HCT116 (cell line): ENCODE measurements around the gene PNO1. TPM values are rescaled to one million over a fixed set of nuclear protein-coding genes. Genes with fewer than 3 reads are reported as not detected.

Source experiments
- ATAC-seq: fragments of 200-7000 bp; cut with Tn5 transposase; 2 replicates; pipeline ENCODE4 v1.9.1; 2020; ENCODE audit warnings: mild to moderate bottlenecking, moderate library complexity
- BruUV-seq: library from RNA; stranded (reverse); fragments of 400-500 nt; replicated peaks from 2 replicates; lab custom pipeline; 2021; lab: Mats Ljungman, UMichigan
- CTCF ChIA-PET: fragments of 300-600 bp; sonication (Branson Sonifier 250); formaldehyde crosslinking; loops from one replicate; lab custom pipeline; 2021; ENCODE audit warnings: antibody characterized with exemption; lab: Charles Lee
- POLR2A ChIA-PET: fragments of 300-600, 350-600 bp; sonication (Branson Sonifier 250); formaldehyde crosslinking; loops from one replicate; lab custom pipeline; 2021; ENCODE audit warnings: antibody characterized with exemption; lab: Charles Lee
- RAD21 ChIA-PET, 2 experiments: fragments of 300-600 bp; sonication (Branson Sonifier 250); formaldehyde crosslinking; loops; one replicate each; lab custom pipeline; 2023; ENCODE audit warnings: low total read pairs in 2 of 2; ENCODE audit not compliant: uncharacterized antibody in 2 of 2, unreplicated experiment in 2 of 2, low non-redundant PET in 1 of 2; lab: Charles Lee
- DNase-seq: peaks from one replicate; pipeline ENCODE4 v3.0.0-alpha.2; 2010; ENCODE audit warnings: low read depth, low spot score
- H2AFZ ChIP-seq: fragments of 200-600 bp; shearing (Covaris generic), sonication (generic); 2 replicates; pipeline ENCODE4 v1.6.1; 2017; ENCODE audit warnings: low read depth, mixed run types, mixed read lengths, antibody characterized with exemption, low read length; ENCODE audit not compliant: poor library complexity, severe bottlenecking
- H3K27ac ChIP-seq: 2 replicates; pipeline ENCODE4 v1.5.1; 2012; ENCODE audit warnings: low read depth, low read length
- H3K27me3 ChIP-seq: fragments of 200-600 bp; sonication (generic); 2 replicates; pipeline ENCODE4 v1.6.1; 2016; ENCODE audit warnings: mixed run types, low read length, mixed read lengths; ENCODE audit not compliant: insufficient read depth
- H3K36me3 ChIP-seq, 2 experiments: fragments of 200-500 bp in 1 of 2; fragments of 200-600 bp in 1 of 2; sonication (Bioruptor generic) in 1 of 2; sonication (generic) in 1 of 2; 2 replicates each; pipeline versions ENCODE4 v1.5.1 to v1.6.1; 2014 to 2016; ENCODE audit warnings: low read length in 2 of 2, inconsistent platforms in 1 of 2, mixed read lengths in 1 of 2, mixed run types in 1 of 2; ENCODE audit not compliant: insufficient read depth in 2 of 2, control insufficient read depth in 1 of 2
- H3K4me1 ChIP-seq, 2 experiments: fragments of 200-600 bp in 1 of 2; sonication (generic) in 1 of 2; 2 replicates each; pipeline versions ENCODE4 v1.5.1 to v1.6.1; 2012 to 2017; ENCODE audit warnings: low read length in 2 of 2, inconsistent platforms in 1 of 2, mild to moderate bottlenecking in 1 of 2, mixed read lengths in 1 of 2, mixed run types in 1 of 2, moderate library complexity in 1 of 2; ENCODE audit not compliant: insufficient read depth in 2 of 2, control insufficient read depth in 1 of 2
- H3K4me2 ChIP-seq: fragments of 200-600 bp; sonication (generic); 2 replicates; pipeline ENCODE4 v1.6.1; 2017; ENCODE audit warnings: mixed run types, low read length, mixed read lengths
- H3K4me3 ChIP-seq, 2 experiments: fragments of 200-600 bp in 1 of 2; sonication (generic) in 1 of 2; replicated peaks in 1 of 2; 2 replicates each; pipeline ENCODE4 v1.5.1; 2011 to 2016; ENCODE audit warnings: low read length in 2 of 2, control low read depth in 1 of 2, low read depth in 1 of 2, mild to moderate bottlenecking in 1 of 2, mixed read lengths in 1 of 2, mixed run types in 1 of 2
- H3K79me2 ChIP-seq: fragments of 200-600 bp; sonication (generic); 2 replicates; pipeline ENCODE4 v1.6.1; 2017; ENCODE audit warnings: mild to moderate bottlenecking, mixed run types, low read length, moderate library complexity, mixed read lengths; ENCODE audit not compliant: insufficient read depth
- H3K9ac ChIP-seq: fragments of 200-600 bp; sonication (generic); 2 replicates; pipeline ENCODE4 v1.6.1; 2016; ENCODE audit warnings: low read length, mixed read lengths
- H3K9me2 ChIP-seq: fragments of 200-600 bp; sonication (generic), shearing (Covaris generic); 2 replicates; pipeline ENCODE4 v1.6.1; 2017; ENCODE audit warnings: mixed run types, mild to moderate bottlenecking, moderate library complexity; ENCODE audit not compliant: insufficient read depth
- H3K9me3 ChIP-seq, 2 experiments: fragments of 200-500 bp in 1 of 2; fragments of 200-600 bp in 1 of 2; sonication (Bioruptor generic) in 1 of 2; sonication (generic) in 1 of 2; 2 replicates each; pipeline ENCODE4 v1.6.1; 2014 to 2017; ENCODE audit warnings: low read length in 2 of 2, mixed read lengths in 2 of 2, inconsistent platforms in 1 of 2, low read depth in 1 of 2, mild to moderate bottlenecking in 1 of 2, mixed run types in 1 of 2, moderate library complexity in 1 of 2; ENCODE audit not compliant: control insufficient read depth in 1 of 2, insufficient read depth in 1 of 2
- H4K20me1 ChIP-seq: fragments of 200-600 bp; sonication (generic), shearing (Covaris generic); 2 replicates; pipeline ENCODE4 v1.6.1; 2017; ENCODE audit warnings: mixed run types, mild to moderate bottlenecking, moderate library complexity; ENCODE audit not compliant: insufficient read depth
- CBX3 ChIP-seq: IDR thresholded peaks from 2 replicates; pipeline ENCODE4 v1.6.1; 2012; ENCODE audit warnings: low read depth
- ELF1 ChIP-seq: IDR thresholded peaks from 2 replicates; pipeline ENCODE4 v1.6.1; 2012; ENCODE audit warnings: low read depth, borderline replicate concordance
- RAD21 ChIP-seq: IDR thresholded peaks from 2 replicates; pipeline ENCODE4 v1.6.1; 2012; ENCODE audit warnings: low read depth, mild to moderate bottlenecking
- SRF ChIP-seq: IDR thresholded peaks from 2 replicates; pipeline ENCODE4 v1.6.1; 2012; ENCODE audit warnings: low read depth
- intact Hi-C: fragments of 100-400 bp; cut with micrococcal nuclease; formaldehyde crosslinking; loops from 2 replicates; pipeline ENCODE4 v1.10.0; 2022
- total RNA-seq: library from RNA; stranded (reverse); gene quantifications from one replicate; pipeline ENCODE4 v1.2.1, GENCODE V29; 2021; ENCODE audit not compliant: unreplicated experiment
- TF ChIP-seq, protein P1 (sequence below), 3 experiments: fragments of 200-600 bp in 1 of 3; sonication (generic) in 1 of 3; IDR thresholded peaks in 2 of 3; conservative IDR thresholded peaks in 1 of 3; 2 replicates each; pipeline ENCODE4 v1.5.1; 2012 to 2017; ENCODE audit warnings: low read depth in 2 of 3, low read length in 2 of 3, antibody characterized with exemption in 1 of 3, borderline replicate concordance in 1 of 3, control low read depth in 1 of 3, mild to moderate bottlenecking in 1 of 3, mixed read lengths in 1 of 3, mixed run types in 1 of 3, moderate library complexity in 1 of 3; ENCODE audit not compliant: insufficient read depth in 1 of 3
- TF ChIP-seq, protein P2 (sequence below): IDR thresholded peaks from 2 replicates; pipeline ENCODE4 v1.6.1; 2011; ENCODE audit warnings: mild to moderate bottlenecking, low read length, moderate library complexity; ENCODE audit not compliant: insufficient replicate concordance; ENCODE audit errors: extremely low read depth

PNO1 gene
- total RNA-seq, 1 experiment from 2014 or later = 23.3 TPM

DNA sequence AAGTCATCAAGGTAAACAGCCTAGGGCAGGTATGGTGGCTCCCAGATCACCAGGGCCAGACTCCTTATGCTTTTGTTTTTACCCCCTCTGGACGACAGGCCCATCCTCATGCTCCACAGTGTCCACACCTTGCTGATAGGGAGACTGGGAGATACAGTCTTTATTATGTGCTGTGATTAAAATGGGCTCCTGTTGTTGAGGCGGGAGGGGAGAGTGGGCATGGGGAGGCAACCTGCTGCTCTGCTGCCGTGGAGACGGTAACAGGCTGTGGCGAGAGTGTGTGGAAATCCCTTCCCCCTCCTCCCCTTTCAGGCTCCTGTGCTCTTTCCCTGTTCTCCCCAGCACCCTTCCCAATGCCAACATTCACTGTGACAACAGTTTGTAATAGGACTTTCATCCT, 38.2 kb upstream of the PNO1 start:
- Histone ChIP-seq H3K9me2 (no peaks in the 10 kb centered on the region), H4K20me1 (no peaks in the 10 kb centered on the region), H3K36me3 (no peaks in the 10 kb centered on the region), H3K4me3 (no peak overlapping the region), H3K79me2 (no peaks in the 10 kb centered on the region), H2AFZ (no peak overlapping the region), H3K9me3 (no peaks in the 10 kb centered on the region), H3K9ac (no peak overlapping the region), H3K27me3 (no peaks in the 10 kb centered on the region; the same call in 1 of the 2 replicates), H3K4me1 (peaks cover 0 to 4% of the 10 kb centered on the region in 2 experiments; a peak in 1 of 4 replicates), H3K27ac (no peak overlapping the region), H3K4me2 (no peak overlapping the region)
- no peak for TF ChIP-seq RAD21
- ATAC-seq (no peak), DNase-seq (no peak)
- intact Hi-C loops = no loop called here
- POLR2A ChIA-PET = no interaction called here
- RAD21 ChIA-PET = no interaction called here
- BruUV-seq = no TSS peak
- CTCF ChIA-PET = no interaction called here

DNA sequence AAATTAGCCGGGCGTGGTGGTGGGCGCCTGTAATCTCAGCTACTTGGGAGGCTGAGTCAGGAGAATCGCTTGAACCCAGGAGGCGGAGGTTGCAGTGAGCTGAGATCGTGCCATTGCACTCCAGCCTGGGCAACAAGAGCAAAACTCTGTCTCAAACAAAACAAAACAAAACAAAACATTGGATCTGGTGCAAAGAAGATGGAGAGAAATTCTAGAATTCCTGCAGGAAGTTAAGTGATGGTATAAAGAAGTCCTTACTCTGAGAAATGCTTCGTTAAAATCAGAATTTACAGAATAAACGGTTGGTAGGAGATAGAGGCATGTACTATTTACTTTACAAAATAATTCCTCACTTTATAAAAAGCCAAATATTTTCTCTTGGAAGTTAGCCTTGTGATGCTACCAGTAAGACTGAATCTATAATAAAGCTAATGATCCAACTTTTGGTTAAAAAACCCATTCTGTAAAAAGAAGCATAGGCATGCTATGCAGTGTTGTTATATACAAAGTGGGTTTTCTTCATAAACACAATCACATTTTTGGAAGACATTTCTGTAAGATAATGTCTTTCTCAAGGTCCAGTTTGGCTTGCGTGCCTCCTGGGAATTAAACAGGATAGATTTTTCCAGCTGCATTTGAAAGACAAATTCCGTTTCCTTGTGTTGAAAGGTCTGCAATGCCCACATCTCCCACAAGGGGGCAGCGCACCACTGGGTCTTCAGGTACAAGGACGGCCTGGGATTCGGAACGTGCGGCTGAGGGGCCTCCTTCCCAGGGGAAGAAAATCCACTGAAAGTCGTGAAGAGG, 35.6 kb upstream of the PNO1 start:
- POLR2A ChIA-PET = interaction anchor here (0.6 kb wide), 1 partner anchor 335 kb away, joined by 4 read pairs; no protein-coding TSS in a partner anchor
- peak overlapping the region; percentile 39; the same call in 1 of the 2 replicates for H3K4me2 ChIP-seq

More for the DNA sequence above, 35.6 kb upstream of the PNO1 start:
- Histone ChIP-seq H3K27ac (no peak overlapping the region), H4K20me1 (no peaks in the 10 kb centered on the region)
- ATAC-seq (peak; percentile 91), DNase-seq (peak; percentile 70)
- RAD21 ChIA-PET = interaction anchor here (0.6 to 1.4 kb wide), 4 partner anchors 161 to 320 kb away, joined by 3 to 4 read pairs (median 3); no protein-coding TSS in a partner anchor
- BruUV-seq = no TSS peak
- TF ChIP-seq, protein P1, sequence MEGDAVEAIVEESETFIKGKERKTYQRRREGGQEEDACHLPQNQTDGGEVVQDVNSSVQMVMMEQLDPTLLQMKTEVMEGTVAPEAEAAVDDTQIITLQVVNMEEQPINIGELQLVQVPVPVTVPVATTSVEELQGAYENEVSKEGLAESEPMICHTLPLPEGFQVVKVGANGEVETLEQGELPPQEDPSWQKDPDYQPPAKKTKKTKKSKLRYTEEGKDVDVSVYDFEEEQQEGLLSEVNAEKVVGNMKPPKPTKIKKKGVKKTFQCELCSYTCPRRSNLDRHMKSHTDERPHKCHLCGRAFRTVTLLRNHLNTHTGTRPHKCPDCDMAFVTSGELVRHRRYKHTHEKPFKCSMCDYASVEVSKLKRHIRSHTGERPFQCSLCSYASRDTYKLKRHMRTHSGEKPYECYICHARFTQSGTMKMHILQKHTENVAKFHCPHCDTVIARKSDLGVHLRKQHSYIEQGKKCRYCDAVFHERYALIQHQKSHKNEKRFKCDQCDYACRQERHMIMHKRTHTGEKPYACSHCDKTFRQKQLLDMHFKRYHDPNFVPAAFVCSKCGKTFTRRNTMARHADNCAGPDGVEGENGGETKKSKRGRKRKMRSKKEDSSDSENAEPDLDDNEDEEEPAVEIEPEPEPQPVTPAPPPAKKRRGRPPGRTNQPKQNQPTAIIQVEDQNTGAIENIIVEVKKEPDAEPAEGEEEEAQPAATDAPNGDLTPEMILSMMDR (IDR thresholded peaks at IDR 0.05 in 2 of 3, conservative IDR thresholded peaks at IDR 0.05 in 1 of 3; ENCODE audit: borderline replicate concordance in 1 of 3, insufficient read depth in 1 of 3, low read depth in 2 of 3, low read length in 2 of 3) = peak; percentile 91 to 98 (median 97)
- TF ChIP-seq RAD21 (peak; percentile 95), SRF (no peak), ELF1 (no peak), CBX3 (no peak)
- TF ChIP-seq, protein P2, sequence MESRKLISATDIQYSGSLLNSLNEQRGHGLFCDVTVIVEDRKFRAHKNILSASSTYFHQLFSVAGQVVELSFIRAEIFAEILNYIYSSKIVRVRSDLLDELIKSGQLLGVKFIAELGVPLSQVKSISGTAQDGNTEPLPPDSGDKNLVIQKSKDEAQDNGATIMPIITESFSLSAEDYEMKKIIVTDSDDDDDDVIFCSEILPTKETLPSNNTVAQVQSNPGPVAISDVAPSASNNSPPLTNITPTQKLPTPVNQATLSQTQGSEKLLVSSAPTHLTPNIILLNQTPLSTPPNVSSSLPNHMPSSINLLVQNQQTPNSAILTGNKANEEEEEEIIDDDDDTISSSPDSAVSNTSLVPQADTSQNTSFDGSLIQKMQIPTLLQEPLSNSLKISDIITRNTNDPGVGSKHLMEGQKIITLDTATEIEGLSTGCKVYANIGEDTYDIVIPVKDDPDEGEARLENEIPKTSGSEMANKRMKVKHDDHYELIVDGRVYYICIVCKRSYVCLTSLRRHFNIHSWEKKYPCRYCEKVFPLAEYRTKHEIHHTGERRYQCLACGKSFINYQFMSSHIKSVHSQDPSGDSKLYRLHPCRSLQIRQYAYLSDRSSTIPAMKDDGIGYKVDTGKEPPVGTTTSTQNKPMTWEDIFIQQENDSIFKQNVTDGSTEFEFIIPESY = no peak
- TF ChIP-seq, all 23 proteins: peak for 2
- CTCF ChIA-PET = interaction anchor here (0.7 to 3.8 kb wide), 20 partner anchors 9 to 891 kb away, joined by 3 to 31 read pairs (median 6); partner anchors contain the start of gene ANTXR1
- Histone ChIP-seq H3K27me3 (no peaks in the 10 kb centered on the region), H2AFZ (no peak overlapping the region), H3K4me3 (no peak overlapping the region), H3K79me2 (no peaks in the 10 kb centered on the region), H3K9me3 (no peaks in the 10 kb centered on the region), H3K4me1 (peaks cover 0 to 4% of the 10 kb centered on the region in 2 experiments; a peak in 1 of 4 replicates), H3K9me2 (no peaks in the 10 kb centered on the region), H3K36me3 (no peaks in the 10 kb centered on the region), H3K9ac (no peak overlapping the region)
- intact Hi-C loops = loop anchor here (1.0 to 5.0 kb wide), 5 partner anchors 63 to 319 kb away; no protein-coding TSS in a partner anchor
